GM12878 (cell line): ENCODE measurements around the gene ATP6V0A4. TPM values are rescaled to one million over a fixed set of nuclear protein-coding genes. Genes with fewer than 3 reads are reported as not detected.

Experiments
- ATAC-seq: fragments of 200-7000 bp; cut with Tn5 transposase; 3 replicates; pipeline ENCODE4 v1.9.1; 2020; ENCODE audit warnings: mild to moderate bottlenecking, moderate library complexity
- BruUV-seq: library from RNA; stranded (reverse); fragments of 400-500 nt; replicated peaks from 2 replicates; lab custom pipeline; 2021; lab: Mats Ljungman, UMichigan
- CTCF ChIA-PET: fragments of 300-600 bp; sonication (Branson Sonifier 250); formaldehyde crosslinking; extraction: SDS; loops from one replicate; lab custom pipeline; 2021; ENCODE audit warnings: inconsistent platforms; lab: Yijun Ruan, JAX
- POLR2A ChIA-PET: fragments of 350-600 bp; formaldehyde crosslinking; extraction: SDS; loops from one replicate; lab custom pipeline; 2021; ENCODE audit warnings: inconsistent platforms; lab: Charles Lee
- RAD21 ChIA-PET: fragments of 300-600 bp; sonication (Branson Sonifier 250); formaldehyde crosslinking; loops from one replicate; lab custom pipeline; 2023; ENCODE audit warnings: antibody characterized with exemption; ENCODE audit not compliant: unreplicated experiment; lab: Charles Lee
- SMC1A ChIA-PET: fragments of 300-600 bp; sonication (Branson Sonifier 250); formaldehyde crosslinking; loops from one replicate; lab custom pipeline; 2023; ENCODE audit not compliant: unreplicated experiment, uncharacterized antibody; lab: Charles Lee
- DNase-seq: peaks from one replicate; pipeline ENCODE4 v3.0.0-alpha.2; 2011; ENCODE audit warnings: low read depth, low spot score
- FAIRE-seq: peaks from 3 replicates; lab custom pipeline; 2011; peaks lifted over from hg19 to GRCh38; lab: Jason Lieb, UNC
- H2AFZ ChIP-seq: 2 replicates; pipeline ENCODE4 v1.6.0; 2011; ENCODE audit warnings: low read depth, low read length, control low read depth; ENCODE audit not compliant: control insufficient read depth
- H3K27ac ChIP-seq: 2 replicates; pipeline ENCODE4 v1.5.1; 2011; ENCODE audit warnings: control low read depth; ENCODE audit not compliant: control insufficient read depth, insufficient read depth
- H3K27me3 ChIP-seq, 2 experiments: replicated peaks in 1 of 2; 2 replicates each; pipeline versions ENCODE4 v1.6.0 to v1.6.1; 2011; ENCODE audit warnings: low read length in 1 of 2; ENCODE audit not compliant: control insufficient read depth in 2 of 2, insufficient read depth in 2 of 2
- H3K36me3 ChIP-seq, 2 experiments: 2 replicates each; pipeline ENCODE4 v1.5.1; 2011; ENCODE audit warnings: low read length in 1 of 2; ENCODE audit not compliant: control insufficient read depth in 2 of 2, insufficient read depth in 2 of 2
- H3K4me1 ChIP-seq: 2 replicates; pipeline ENCODE4 v1.6.1; 2011; ENCODE audit warnings: mild to moderate bottlenecking, low read length, moderate library complexity, mixed read lengths; ENCODE audit not compliant: control insufficient read depth, insufficient read depth
- H3K4me2 ChIP-seq: 2 replicates; pipeline ENCODE4 v1.6.0; 2011; ENCODE audit warnings: control low read depth; ENCODE audit not compliant: control insufficient read depth, insufficient read depth
- H3K4me3 ChIP-seq: fragments of 200-600 bp; sonication (generic); 2 replicates; pipeline ENCODE4 v1.5.1; 2016
- H3K79me2 ChIP-seq: 2 replicates; pipeline ENCODE4 v1.6.0; 2011; ENCODE audit warnings: low read length; ENCODE audit not compliant: control insufficient read depth, insufficient read depth
- H3K9ac ChIP-seq: 2 replicates; pipeline ENCODE4 v1.8.0; 2011; ENCODE audit warnings: low read length, control low read depth, mixed read lengths; ENCODE audit not compliant: control insufficient read depth, insufficient read depth
- H3K9me3 ChIP-seq: replicated peaks from 3 replicates; pipeline ENCODE4 v1.5.1; 2011; ENCODE audit warnings: mild to moderate bottlenecking, low read length; ENCODE audit not compliant: control insufficient read depth, insufficient read depth
- H4K20me1 ChIP-seq: 2 replicates; pipeline ENCODE4 v1.6.0; 2011; ENCODE audit not compliant: control insufficient read depth, insufficient read depth
- ESRRA ChIP-seq: IDR thresholded peaks from 2 replicates; pipeline ENCODE4 v1.6.1; 2012; ENCODE audit warnings: mild to moderate bottlenecking, low read length, improper control_type of control experiment
- FOXM1 ChIP-seq: IDR thresholded peaks from 2 replicates; pipeline ENCODE4 v1.6.1; 2012; ENCODE audit warnings: low read depth, mild to moderate bottlenecking, inconsistent platforms, low read length, moderate library complexity
- GABPA ChIP-seq: IDR thresholded peaks from 2 replicates; pipeline ENCODE4 v1.6.1; 2014; ENCODE audit warnings: antibody characterized with exemption, low read depth, mild to moderate bottlenecking, inconsistent platforms
- HDAC2 ChIP-seq: fragments of 200-600 bp; sonication (generic); IDR thresholded peaks from 2 replicates; pipeline ENCODE4 v1.6.1; 2017
- HSF1 ChIP-seq: fragments of 150-350 bp; IDR thresholded peaks from 2 replicates; pipeline ENCODE4 v1.6.1; 2014; ENCODE audit warnings: mild to moderate bottlenecking, low read depth, low read length
- NR2C1 ChIP-seq: fragments of 450-650 bp; IDR thresholded peaks from 2 replicates; pipeline ENCODE4 v1.6.1; 2017; ENCODE audit warnings: antibody characterized with exemption, mild to moderate bottlenecking, moderate library complexity
- NRF1 ChIP-seq: conservative IDR thresholded peaks from 2 replicates; pipeline ENCODE4 v1.6.1; 2011; ENCODE audit warnings: mild to moderate bottlenecking, low read depth, low read length, improper control_type of control experiment
- RBBP5 ChIP-seq: fragments of 200-600 bp; sonication (generic); conservative IDR thresholded peaks from 2 replicates; pipeline ENCODE4 v1.6.1; 2016
- YBX1 ChIP-seq: fragments of 450-650 bp; IDR thresholded peaks from 2 replicates; pipeline ENCODE4 v1.6.1; 2016; ENCODE audit warnings: antibody characterized with exemption
- WGBS: methylation state at CpG from one replicate; pipeline ENCODE4 v1.1.6; 2016; ENCODE audit warnings: low lambda C conversion rate; ENCODE audit not compliant: insufficient replicate concordance, insufficient coverage; ENCODE audit errors: missing lambda C conversion rate; 5-methylcytosine and 5-hydroxymethylcytosine counted together
- in situ Hi-C: fragments of 300-500 bp; cut with MboI; formaldehyde crosslinking; loops from 9 replicates; pipeline ENCODE4 v1.14.3; 2018; ENCODE audit warnings: mixed read lengths
- intact Hi-C: fragments of 100-400 bp; cut with micrococcal nuclease; formaldehyde crosslinking; loops from one replicate; pipeline ENCODE4 v1.14.2; 2022; ENCODE audit not compliant: unreplicated experiment
- polyA plus RNA-seq, 11 experiments: library from polyadenylated mRNA; depleted of rRNA in 4 of 11; unstranded in 6 of 11; stranded (reverse) in 5 of 11; fragments of >200 nt; fragmentation: Nextera tagmentation in 4 of 11; fragmentation: Illumina TruSeq in 1 of 11; extraction: Ambion mirVana in 4 of 11; extraction: Trizol in 1 of 11; gene quantifications; 1 replicate in 1 of 11; 2 replicates in 10 of 11; pipeline versions ENCODE4 v1.2.1 to v1.2.3, GENCODE V29; 2011 to 2016; ENCODE audit warnings: inconsistent platforms in 2 of 11, missing spikeins in 2 of 11, low read depth in 1 of 11
- total RNA-seq, 4 experiments: library from RNA; depleted of rRNA in 3 of 4; stranded (reverse); fragments of >200 nt in 3 of 4; fragmentation: Illumina TruSeq in 1 of 4; extraction: Trizol in 1 of 4; gene quantifications; 2 replicates each; pipeline versions ENCODE4 v1.2.1 to v1.2.3, GENCODE V29; 2013 to 2021

The ATP6V0A4 gene
- total and polyA plus RNA-seq, 10 of the 15 experiments (the other 5 are each of a cell fraction or from before 2014, with no cell fraction given), result not detected

- TF ChIP-seq RBBP5 (no peak), NRF1 (no peak), YBX1 (no peak), HDAC2 (no peak), NR2C1 (no peak), GABPA (no peak), ESRRA (no peak), HSF1 (no peak), FOXM1 (no peak)
- TF ChIP-seq, all 136 proteins: peak for 0
- ChIA-PET SMC1A (no interaction called here), RAD21 (interaction anchor here (1.6 kb wide), 1 partner anchor 580 kb away, joined by 6 read pairs; no protein-coding TSS in a partner anchor), POLR2A (no interaction called here), CTCF (interaction anchor here (2.4 kb wide), 1 partner anchor 580 kb away, joined by 9 read pairs; no protein-coding TSS in a partner anchor)
- H3K36me3 ChIP-seq, result no peaks in the 10 kb centered on the region
- DNase-seq (no peak), ATAC-seq (no peak), FAIRE-seq (no peak)
- H3K4me1 ChIP-seq, result no peaks in the 10 kb centered on the region
- H3K9ac ChIP-seq, result no peak overlapping the region
- no TSS peak for BruUV-seq
- intact Hi-C loops (no loop called here), in situ Hi-C loops (loop anchor here (25.0 kb wide), 1 partner anchor 1129 kb away; no protein-coding TSS in a partner anchor)
- no peak overlapping the region for H2AFZ ChIP-seq
- H3K4me2 ChIP-seq, result no peak overlapping the region
- H3K9me3 ChIP-seq, result no peaks in the 10 kb centered on the region; the same call in 1 of the 3 replicates
- 49% methylated on average over 5 of the region's 5 CpGs for WGBS
- no peaks in the 10 kb centered on the region for H3K79me2 ChIP-seq
- no peaks in the 10 kb centered on the region for H3K27me3 ChIP-seq
- H3K27ac ChIP-seq, result no peak overlapping the region
- no peak overlapping the region for H3K4me3 ChIP-seq
- no peaks in the 10 kb centered on the region for H4K20me1 ChIP-seq
These were observed 56.6 kb downstream of the ATP6V0A4 start for GRCh38 chr7:138741453-138741735.
